GM18519 (cell line): ENCODE results near the gene GPN2.
A peak's percentile ranks its signal among the peaks of the same experiment; 100 is the strongest.
"Not testable (repeated sequence)": the region's sequence is repeated elsewhere in the genome, so short reads cannot be mapped to it uniquely, and the experiment has no call there.

Experiments
- ATAC-seq: cut with Tn5 transposase; IDR thresholded peaks from one replicate; pipeline ENCODE4 v1.9.1; 2021; ENCODE audit warnings: mild to moderate bottlenecking, moderate library complexity; ENCODE audit not compliant: unreplicated experiment, low FRiP score

The GPN2 gene

GRCh38 chr1:26907071-26907917 lies 17.2 kb upstream of the GPN2 start:
- ATAC-seq: no peak

- ATAC-seq: no peak
Measured at GRCh38 chr1:26900815-26901511, 10.9 kb upstream of the GPN2 start.

GRCh38 chr1:26900001-26900814 lies 10.1 kb upstream of the GPN2 start, which contains the start of gene GPATCH3:
GPATCH3 (minus strand) TSS chr1:26900467; CDS start chr1:26900442, 25 bp downstream.
- no peak for ATAC-seq

GRCh38 chr1:26897351-26897750 lies 7.3 kb upstream of the GPN2 start:
- ATAC-seq: no peak

- ATAC-seq: no peak
Measured at GRCh38 chr1:26894263-26894662, 4.2 kb upstream of the GPN2 start.

GRCh38 chr1:26890467-26890796 lies 349 bp upstream of the GPN2 start:
- ATAC-seq: no peak

GRCh38 chr1:26888231-26888630 lies 1.9 kb downstream of the GPN2 start:
- no peak for ATAC-seq

- no peak for ATAC-seq
Measured at GRCh38 chr1:26887125-26887524, 3.0 kb downstream of the GPN2 start.

GRCh38 chr1:26882696-26883463 lies 7.2 kb downstream of the GPN2 start:
- no peak for ATAC-seq

GRCh38 chr1:26881611-26882010 lies 8.5 kb downstream of the GPN2 start:
- not testable (repeated sequence) for ATAC-seq

- no peak for ATAC-seq
Measured at GRCh38 chr1:26879793-26880192, 10.3 kb downstream of the GPN2 start.

GRCh38 chr1:26877326-26877725 lies 12.8 kb downstream of the GPN2 start:
- no peak for ATAC-seq

GRCh38 chr1:26874896-26875295 lies 15.2 kb downstream of the GPN2 start:
- no peak for ATAC-seq

GRCh38 chr1:26873097-26873496 lies 17.0 kb downstream of the GPN2 start:
- not testable (repeated sequence) for ATAC-seq

GRCh38 chr1:26864610-26865480 lies 25.2 kb downstream of the GPN2 start:
- peak; percentile 76 for ATAC-seq

- no peak for ATAC-seq
Measured at GRCh38 chr1:26863685-26864077, 26.4 kb downstream of the GPN2 start.

GRCh38 chr1:26862781-26863684 lies 27.1 kb downstream of the GPN2 start, which contains the start of gene SFN:
SFN (plus strand) TSS chr1:26863149; CDS start chr1:26863213, 64 bp downstream.
- no peak for ATAC-seq

- no peak for ATAC-seq
Measured at GRCh38 chr1:26861889-26862378, 28.1 kb downstream of the GPN2 start.
